Measurements from ENCODE around the gene VSNL1.

VSNL1 gene

GRCh38 chr2:17649026-17649425 lies 108.5 kb downstream of the VSNL1 start:
- DNase-seq (ENCODE audit: low spot score) = no peak
- CTCF ChIA-PET = no interaction called here
- no peak overlapping the region for H3K27ac ChIP-seq
- no peak for TF ChIP-seq CTCF (conservative IDR thresholded peaks at IDR 0.05; ENCODE audit: low read depth)
- POLR2A ChIA-PET (ENCODE audit: low non-redundant PET) = no interaction called here

GRCh38 chr2:17652681-17653394 lies 112.3 kb downstream of the VSNL1 start:
- no peak for DNase-seq (ENCODE audit: low spot score)
- ChIA-PET POLR2A (ENCODE audit: low non-redundant PET) (no interaction called here), CTCF (no interaction called here)
- no peak for TF ChIP-seq CTCF (conservative IDR thresholded peaks at IDR 0.05; ENCODE audit: low read depth)
- no peak overlapping the region for H3K27ac ChIP-seq

- ChIA-PET CTCF (interaction anchor here (0.9 kb wide), 1 partner anchor 8 kb away, joined by 4 read pairs; no protein-coding TSS in a partner anchor), POLR2A (ENCODE audit: low non-redundant PET) (no interaction called here)
These were observed 117.3 kb downstream of the VSNL1 start for GRCh38 chr2:17657759-17658158.

GRCh38 chr2:17658251-17658843 lies 117.9 kb downstream of the VSNL1 start:
- TF ChIP-seq CTCF (conservative IDR thresholded peaks at IDR 0.05; ENCODE audit: low read depth) = no peak
- DNase-seq (ENCODE audit: low spot score) = no peak
- CTCF ChIA-PET = no interaction called here
- POLR2A ChIA-PET (ENCODE audit: low non-redundant PET) = no interaction called here
- no peak overlapping the region for H3K27ac ChIP-seq

More at GRCh38 chr2:17657759-17658158, 117.3 kb downstream of the VSNL1 start:
- TF ChIP-seq CTCF (conservative IDR thresholded peaks at IDR 0.05; ENCODE audit: low read depth) = no peak
- H3K27ac ChIP-seq = no peak overlapping the region
- DNase-seq (ENCODE audit: low spot score) = no peak

- no peak overlapping the region for H3K27ac ChIP-seq
- TF ChIP-seq CTCF (conservative IDR thresholded peaks at IDR 0.05; ENCODE audit: low read depth) = no peak
- no peak for DNase-seq (ENCODE audit: low spot score)
- POLR2A ChIA-PET (ENCODE audit: low non-redundant PET) = no interaction called here
- CTCF ChIA-PET = interaction anchor here (1.5 kb wide), 1 partner anchor 14 kb away, joined by 4 read pairs; no protein-coding TSS in a partner anchor
These were observed 119.7 kb downstream of the VSNL1 start for GRCh38 chr2:17660219-17660618.

- CTCF ChIA-PET = interaction anchor here (0.8 kb wide), 1 partner anchor 15 kb away, joined by 3 read pairs; no protein-coding TSS in a partner anchor
- POLR2A ChIA-PET (ENCODE audit: low non-redundant PET) = no interaction called here
- H3K27ac ChIP-seq = no peak overlapping the region
- TF ChIP-seq CTCF (conservative IDR thresholded peaks at IDR 0.05; ENCODE audit: low read depth) = no peak
- no peak for DNase-seq (ENCODE audit: low spot score)
These were observed 121.0 kb downstream of the VSNL1 start for GRCh38 chr2:17661460-17661859.
